K562 (cell line): ENCODE results near the gene INKA2. TPM values are rescaled to one million over a fixed set of nuclear protein-coding genes. Genes with fewer than 3 reads are reported as not detected.

ENCODE experiments used
- ELF4 ChIP-seq: fragments of 450-650 bp; formaldehyde crosslinking; IDR thresholded peaks from 2 replicates; pipeline ENCODE4 v1.4.0; 2022; ENCODE audit warnings: missing genetic modification characterization
- IRF2 ChIP-seq: sonication (generic); formaldehyde crosslinking; IDR thresholded peaks from 2 replicates; pipeline ENCODE4 v1.8.1; 2022; ENCODE audit warnings: mild to moderate bottlenecking, missing genetic modification reagents
- JUNB ChIP-seq: fragments of 450-650 bp; formaldehyde crosslinking; conservative IDR thresholded peaks from 2 replicates; pipeline ENCODE4 v1.4.0; 2020; ENCODE audit warnings: mild to moderate bottlenecking
- NFE2L1 ChIP-seq: fragments of 450-650 bp; IDR thresholded peaks from 2 replicates; pipeline ENCODE4 v1.6.1; 2016; ENCODE audit warnings: missing genetic modification characterization, low read depth, mild to moderate bottlenecking, missing compliant biosample characterization, moderate library complexity, borderline replicate concordance
- PHF8 ChIP-seq: fragments of 200-600 bp; sonication (generic); IDR thresholded peaks from 2 replicates; pipeline ENCODE4 v1.6.1; 2012; ENCODE audit warnings: mixed run types, mild to moderate bottlenecking, inconsistent platforms, low read length, moderate library complexity, borderline replicate concordance
- RBM25 ChIP-seq: fragments of 200-400 bp; formaldehyde crosslinking; IDR thresholded peaks from 2 replicates; pipeline ENCODE4 v1.6.1; 2018; ENCODE audit warnings: low read length, low read depth, moderate library complexity; ENCODE audit not compliant: severe bottlenecking
- SFPQ ChIP-seq: fragments of 200-400 bp; formaldehyde crosslinking; IDR thresholded peaks from 2 replicates; pipeline ENCODE4 v1.6.1; 2017; ENCODE audit warnings: mild to moderate bottlenecking, low read depth, low read length, moderate library complexity
- VEZF1 ChIP-seq: fragments of 200-800 bp; sonication (Bioruptor generic); IDR thresholded peaks from 2 replicates; pipeline ENCODE4 v1.6.1; 2017; ENCODE audit warnings: missing genetic modification characterization, missing compliant biosample characterization
- XRCC5 ChIP-seq: fragments of 200-400 bp; formaldehyde crosslinking; IDR thresholded peaks from 2 replicates; pipeline ENCODE4 v1.6.1; 2017; ENCODE audit warnings: low read depth, mild to moderate bottlenecking, low read length
- ZFP36 ChIP-seq: fragments of 150-350 bp; IDR thresholded peaks from 2 replicates; pipeline ENCODE4 v1.6.1; 2018; ENCODE audit warnings: low read length, low read depth; ENCODE audit not compliant: partially characterized antibody
- ZNF143 ChIP-seq: sonication (generic); formaldehyde crosslinking; IDR thresholded peaks from 2 replicates; pipeline ENCODE4 v1.9.0; 2022; ENCODE audit warnings: mild to moderate bottlenecking, missing genetic modification reagents
- ZNF239 ChIP-seq: fragments of 250-450 bp; sonication (Bioruptor Pico); IDR thresholded peaks from 2 replicates; pipeline ENCODE4 v1.4.0; 2020; ENCODE audit warnings: mild to moderate bottlenecking
- polyA plus RNA-seq, 8 experiments: library from polyadenylated mRNA; depleted of rRNA in 4 of 8; stranded (reverse) in 5 of 8; unstranded in 3 of 8; fragments of >200 nt; fragmentation: Nextera tagmentation in 2 of 8; fragmentation: Illumina TruSeq in 1 of 8; extraction: Ambion mirVana in 2 of 8; extraction: Trizol in 1 of 8; gene quantifications; 2 replicates each; pipeline versions ENCODE4 v1.2.1 to v1.2.3, GENCODE V29; 2011 to 2014; ENCODE audit warnings: inconsistent platforms in 1 of 8, missing spikeins in 1 of 8
- total RNA-seq, 7 experiments: library from RNA; depleted of rRNA in 6 of 7; stranded (reverse); fragments of >200 nt in 6 of 7; fragmentation: Illumina TruSeq in 2 of 7; extraction: Trizol in 2 of 7; gene quantifications; 2 replicates each; pipeline versions ENCODE4 v1.2.1 to v1.2.3, GENCODE V29; 2011 to 2021; ENCODE audit warnings: low replicate concordance in 1 of 7
- TF ChIP-seq, protein P1 (sequence below): sonication (generic); IDR thresholded peaks from 2 replicates; pipeline ENCODE4 v1.6.1; 2016
- TF ChIP-seq, protein P2 (sequence below): sonication (generic); formaldehyde crosslinking; IDR thresholded peaks from 2 replicates; pipeline ENCODE4 v1.4.0; 2020; ENCODE audit warnings: mild to moderate bottlenecking, missing genetic modification reagents
- TF ChIP-seq, protein P3 (sequence below), 3 experiments: IDR thresholded peaks in 2 of 3; conservative IDR thresholded peaks in 1 of 3; 2 replicates each; pipeline ENCODE4 v1.5.1; 2011 to 2012; ENCODE audit warnings: low read length in 3 of 3, mild to moderate bottlenecking in 3 of 3, control low read depth in 2 of 3, improper control_type of control experiment in 1 of 3, inconsistent platforms in 1 of 3, low read depth in 1 of 3, mixed read lengths in 1 of 3, moderate library complexity in 1 of 3; ENCODE audit not compliant: insufficient read depth in 2 of 3

INKA2 gene
- total and polyA plus RNA-seq, 9 of the 15 experiments (the other 6 are each of a cell fraction or from before 2014, with no cell fraction given): 0.04 to 1.4 (median 0.26) TPM; not detected in 1

GRCh38 chr1:111739194-111739924, at the start of gene INKA2 (continued):
- TF ChIP-seq ZNF239 (CRISPR knock-in tag): no peak
- no peak for TF ChIP-seq JUNB (CRISPR knock-in tag)
- peak; percentile 56; the same call in 1 of the 2 replicates for TF ChIP-seq PHF8
- TF ChIP-seq, protein P1, sequence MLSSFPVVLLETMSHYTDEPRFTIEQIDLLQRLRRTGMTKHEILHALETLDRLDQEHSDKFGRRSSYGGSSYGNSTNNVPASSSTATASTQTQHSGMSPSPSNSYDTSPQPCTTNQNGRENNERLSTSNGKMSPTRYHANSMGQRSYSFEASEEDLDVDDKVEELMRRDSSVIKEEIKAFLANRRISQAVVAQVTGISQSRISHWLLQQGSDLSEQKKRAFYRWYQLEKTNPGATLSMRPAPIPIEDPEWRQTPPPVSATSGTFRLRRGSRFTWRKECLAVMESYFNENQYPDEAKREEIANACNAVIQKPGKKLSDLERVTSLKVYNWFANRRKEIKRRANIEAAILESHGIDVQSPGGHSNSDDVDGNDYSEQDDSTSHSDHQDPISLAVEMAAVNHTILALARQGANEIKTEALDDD: no peak
- TF ChIP-seq, protein P2, sequence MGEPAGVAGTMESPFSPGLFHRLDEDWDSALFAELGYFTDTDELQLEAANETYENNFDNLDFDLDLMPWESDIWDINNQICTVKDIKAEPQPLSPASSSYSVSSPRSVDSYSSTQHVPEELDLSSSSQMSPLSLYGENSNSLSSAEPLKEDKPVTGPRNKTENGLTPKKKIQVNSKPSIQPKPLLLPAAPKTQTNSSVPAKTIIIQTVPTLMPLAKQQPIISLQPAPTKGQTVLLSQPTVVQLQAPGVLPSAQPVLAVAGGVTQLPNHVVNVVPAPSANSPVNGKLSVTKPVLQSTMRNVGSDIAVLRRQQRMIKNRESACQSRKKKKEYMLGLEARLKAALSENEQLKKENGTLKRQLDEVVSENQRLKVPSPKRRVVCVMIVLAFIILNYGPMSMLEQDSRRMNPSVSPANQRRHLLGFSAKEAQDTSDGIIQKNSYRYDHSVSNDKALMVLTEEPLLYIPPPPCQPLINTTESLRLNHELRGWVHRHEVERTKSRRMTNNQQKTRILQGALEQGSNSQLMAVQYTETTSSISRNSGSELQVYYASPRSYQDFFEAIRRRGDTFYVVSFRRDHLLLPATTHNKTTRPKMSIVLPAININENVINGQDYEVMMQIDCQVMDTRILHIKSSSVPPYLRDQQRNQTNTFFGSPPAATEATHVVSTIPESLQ (CRISPR knock-in tag): peak; percentile 94
- TF ChIP-seq, protein P3, sequence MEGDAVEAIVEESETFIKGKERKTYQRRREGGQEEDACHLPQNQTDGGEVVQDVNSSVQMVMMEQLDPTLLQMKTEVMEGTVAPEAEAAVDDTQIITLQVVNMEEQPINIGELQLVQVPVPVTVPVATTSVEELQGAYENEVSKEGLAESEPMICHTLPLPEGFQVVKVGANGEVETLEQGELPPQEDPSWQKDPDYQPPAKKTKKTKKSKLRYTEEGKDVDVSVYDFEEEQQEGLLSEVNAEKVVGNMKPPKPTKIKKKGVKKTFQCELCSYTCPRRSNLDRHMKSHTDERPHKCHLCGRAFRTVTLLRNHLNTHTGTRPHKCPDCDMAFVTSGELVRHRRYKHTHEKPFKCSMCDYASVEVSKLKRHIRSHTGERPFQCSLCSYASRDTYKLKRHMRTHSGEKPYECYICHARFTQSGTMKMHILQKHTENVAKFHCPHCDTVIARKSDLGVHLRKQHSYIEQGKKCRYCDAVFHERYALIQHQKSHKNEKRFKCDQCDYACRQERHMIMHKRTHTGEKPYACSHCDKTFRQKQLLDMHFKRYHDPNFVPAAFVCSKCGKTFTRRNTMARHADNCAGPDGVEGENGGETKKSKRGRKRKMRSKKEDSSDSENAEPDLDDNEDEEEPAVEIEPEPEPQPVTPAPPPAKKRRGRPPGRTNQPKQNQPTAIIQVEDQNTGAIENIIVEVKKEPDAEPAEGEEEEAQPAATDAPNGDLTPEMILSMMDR (IDR thresholded peaks at IDR 0.05 in 2 of 3, conservative IDR thresholded peaks at IDR 0.05 in 1 of 3; ENCODE audit: insufficient read depth in 2 of 3, low read depth in 1 of 3, low read length in 3 of 3): no peak
- TF ChIP-seq ELF4 (CRISPR knock-in tag): no peak
- TF ChIP-seq ZNF143 (CRISPR knock-in tag): no peak
- no peak for TF ChIP-seq ZFP36
- no peak for TF ChIP-seq NFE2L1 (tag)
- TF ChIP-seq RBM25: peak; percentile 96
- peak; percentile 87; the same call in 1 of the 2 replicates for TF ChIP-seq IRF2 (CRISPR knock-in tag)
- TF ChIP-seq XRCC5: 0 out of 2 replicates have a peak, but pooled peaks have one; percentile 41
- no peak for TF ChIP-seq SFPQ
- peak; percentile 59 for TF ChIP-seq VEZF1
